Trophoblast cell (in vitro differentiated cells and primary cell): ENCODE results near the gene CBLIF.
A peak's percentile ranks its signal among the peaks of the same experiment; 100 is the strongest.
"Not testable (repeated sequence)": the region's sequence is repeated elsewhere in the genome, so short reads cannot be mapped to it uniquely, and the experiment has no call there.

Source experiments
- DNase-seq, 2 donors: peaks; one replicate each; pipeline ENCODE4 v3.0.0-alpha.2; 2016
- H2AFZ ChIP-seq: 2 replicates; pipeline ENCODE4 v1.6.1; 2013; ENCODE audit warnings: low read length, moderate library complexity, mild to moderate bottlenecking; ENCODE audit not compliant: insufficient read depth, poor library complexity
- H2AK5ac ChIP-seq: 2 replicates; pipeline ENCODE4 v1.6.1; 2013; ENCODE audit warnings: mild to moderate bottlenecking, low read length
- H2BK120ac ChIP-seq: 2 replicates; pipeline ENCODE4 v1.6.1; 2013; ENCODE audit warnings: low read length, mild to moderate bottlenecking, moderate library complexity; ENCODE audit not compliant: insufficient read depth, poor library complexity
- H2BK12ac ChIP-seq: 2 replicates; pipeline ENCODE4 v1.6.1; 2013; ENCODE audit warnings: mild to moderate bottlenecking, low read length, moderate library complexity
- H2BK5ac ChIP-seq: 2 replicates; pipeline ENCODE4 v1.6.1; 2013; ENCODE audit warnings: low read length, low read depth, moderate library complexity, mild to moderate bottlenecking; ENCODE audit not compliant: poor library complexity
- H3K14ac ChIP-seq: 2 replicates; pipeline ENCODE4 v1.6.1; 2013; ENCODE audit warnings: mild to moderate bottlenecking, low read length
- H3K18ac ChIP-seq: 2 replicates; pipeline ENCODE4 v1.6.1; 2013; ENCODE audit warnings: mild to moderate bottlenecking, low read length
- H3K23ac ChIP-seq: 2 replicates; pipeline ENCODE4 v1.6.1; 2013; ENCODE audit warnings: low read length
- H3K27ac ChIP-seq: 2 replicates; pipeline ENCODE4 v1.5.1; 2013; ENCODE audit warnings: low read depth, mild to moderate bottlenecking, inconsistent platforms, low read length, moderate library complexity
- H3K27me3 ChIP-seq: 2 replicates; pipeline ENCODE4 v1.6.1; 2013; ENCODE audit warnings: inconsistent platforms, mild to moderate bottlenecking, low read length, moderate library complexity; ENCODE audit not compliant: insufficient read depth
- H3K36me3 ChIP-seq, 2 experiments: 1 replicate in 1 of 2; 2 replicates in 1 of 2; pipeline ENCODE4 v1.6.1; 2013; ENCODE audit warnings: low read length in 2 of 2, mild to moderate bottlenecking in 2 of 2, moderate library complexity in 1 of 2; ENCODE audit not compliant: insufficient read depth in 2 of 2, control insufficient read depth in 1 of 2
- H3K4ac ChIP-seq: 2 replicates; pipeline ENCODE4 v1.6.1; 2013; ENCODE audit warnings: low read depth, mild to moderate bottlenecking, low read length, moderate library complexity
- H3K4me1 ChIP-seq, 2 experiments: 1 replicate in 1 of 2; 2 replicates in 1 of 2; pipeline ENCODE4 v1.6.1; 2013; ENCODE audit warnings: low read length in 2 of 2, mild to moderate bottlenecking in 2 of 2, moderate library complexity in 1 of 2; ENCODE audit not compliant: insufficient read depth in 2 of 2, control insufficient read depth in 1 of 2
- H3K4me2 ChIP-seq: 2 replicates; pipeline ENCODE4 v1.6.1; 2013; ENCODE audit warnings: inconsistent platforms, mild to moderate bottlenecking, low read length, moderate library complexity
- H3K4me3 ChIP-seq: 2 replicates; pipeline ENCODE4 v1.5.1; 2013; ENCODE audit warnings: mild to moderate bottlenecking, low read depth, low read length, inconsistent platforms
- H3K79me1 ChIP-seq: one replicate; pipeline ENCODE4 v1.6.1; 2013; ENCODE audit warnings: low read length
- H3K79me2 ChIP-seq: 2 replicates; pipeline ENCODE4 v1.6.1; 2013; ENCODE audit warnings: low read length, mild to moderate bottlenecking; ENCODE audit not compliant: control insufficient read depth, insufficient read depth, poor library complexity
- H3K9ac ChIP-seq: 2 replicates; pipeline ENCODE4 v1.6.1; 2013; ENCODE audit warnings: mild to moderate bottlenecking, low read length
- H3K9me3 ChIP-seq: 2 replicates; pipeline ENCODE4 v1.6.1; 2013; ENCODE audit warnings: low read depth, mild to moderate bottlenecking, control low read depth, inconsistent platforms, low read length; ENCODE audit not compliant: insufficient read depth
- H4K12ac ChIP-seq: 2 replicates; pipeline ENCODE4 v1.6.1; 2013; ENCODE audit warnings: low read depth, mild to moderate bottlenecking, low read length, moderate library complexity
- H4K8ac ChIP-seq: 2 replicates; pipeline ENCODE4 v1.6.1; 2013; ENCODE audit warnings: low read depth, mild to moderate bottlenecking, low read length, moderate library complexity
- H4K91ac ChIP-seq: one replicate; pipeline ENCODE4 v1.6.1; 2013; ENCODE audit warnings: low read depth, mild to moderate bottlenecking, low read length, moderate library complexity
- WGBS: extraction: QIAGEN DNeasy Blood & Tissue Kit; methylation state at CpG from one replicate; pipeline ENCODE4 v1.1.7; 2013; ENCODE audit warnings: missing lambda C conversion rate; ENCODE audit not compliant: insufficient read length, insufficient coverage; ENCODE audit errors: extremely low coverage; 5-methylcytosine and 5-hydroxymethylcytosine counted together

Gene CBLIF

DNA sequence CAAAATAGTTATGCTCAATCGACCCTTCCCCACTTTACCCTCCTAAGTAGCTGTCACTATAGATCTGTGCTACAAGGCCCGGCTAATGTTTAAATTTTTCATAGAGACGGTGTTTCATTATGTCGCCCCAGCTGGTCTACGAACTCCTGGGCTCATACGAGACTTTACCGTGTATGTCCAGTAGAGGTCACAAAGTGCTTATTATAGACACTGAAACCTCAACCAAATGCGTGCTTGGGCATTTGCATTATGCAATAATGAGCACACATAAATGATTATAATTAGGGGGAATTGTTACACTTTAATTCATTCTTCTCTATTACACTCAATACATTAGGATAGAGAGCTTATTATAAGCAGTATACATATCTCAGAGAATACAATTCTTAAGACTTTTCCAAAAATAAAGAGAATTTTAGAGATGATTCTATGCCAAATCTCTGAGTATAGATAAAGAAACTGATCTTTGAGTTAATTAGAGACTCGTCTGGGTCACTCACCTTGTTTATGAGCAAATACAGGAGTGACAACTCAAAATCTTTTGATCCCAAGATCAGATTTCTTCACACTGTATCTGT is 22.2 kb downstream of the CBLIF start:
- H2BK120ac ChIP-seq: no peak overlapping the region
- H3K18ac ChIP-seq: no peak overlapping the region
- no peak overlapping the region for H3K14ac ChIP-seq
- DNase-seq: peak; percentile 37 to 72
- no peak overlapping the region for H2BK5ac ChIP-seq
- H4K91ac ChIP-seq: no peak overlapping the region
- no peaks in the 10 kb centered on the region for H3K27me3 ChIP-seq
- H3K4me1 ChIP-seq: no peaks in the 10 kb centered on the region
- no peaks in the 10 kb centered on the region for H3K79me2 ChIP-seq
- H3K9me3 ChIP-seq: no peaks in the 10 kb centered on the region
- no peak overlapping the region for H3K4me2 ChIP-seq
- no peak overlapping the region for H3K27ac ChIP-seq
- H2AK5ac ChIP-seq: no peak overlapping the region
- H3K4me3 ChIP-seq: no peak overlapping the region
- H2AFZ ChIP-seq: no peak overlapping the region
- H3K23ac ChIP-seq: no peak overlapping the region
- no peak overlapping the region for H2BK12ac ChIP-seq
- H3K79me1 ChIP-seq: no peaks in the 10 kb centered on the region
- no peak overlapping the region for H4K12ac ChIP-seq
- no peak overlapping the region for H4K8ac ChIP-seq
- no peak overlapping the region for H3K9ac ChIP-seq
- no peak overlapping the region for H3K4ac ChIP-seq
- H3K36me3 ChIP-seq: no peaks in the 10 kb centered on the region
- no CpG with 5 or more reads among the region's 9 CpGs for WGBS

DNA sequence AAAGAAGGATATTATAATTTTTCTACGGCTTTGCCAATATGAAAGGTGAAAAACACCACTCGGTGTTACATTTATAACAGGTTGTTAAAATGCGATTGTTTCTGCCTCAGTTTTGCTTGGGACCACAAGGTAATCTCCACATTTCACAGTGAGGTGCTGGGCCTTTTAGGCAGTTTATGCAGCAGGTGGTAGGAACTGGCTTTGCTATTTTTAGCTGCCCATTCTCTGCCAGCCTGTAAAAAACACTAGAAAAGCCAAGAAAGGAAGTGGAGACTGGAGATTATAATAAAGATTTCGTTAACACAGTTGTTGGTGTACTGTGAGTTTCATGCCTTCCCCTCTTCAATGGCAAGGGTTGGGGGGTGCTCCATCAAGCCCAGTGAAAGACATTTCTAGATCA is 26.7 kb downstream of the CBLIF start:
- Histone ChIP-seq H2BK120ac (no peak overlapping the region), H3K14ac (no peak overlapping the region), H4K91ac (no peak overlapping the region), H4K12ac (no peak overlapping the region), H3K9me3 (no peaks in the 10 kb centered on the region), H2BK12ac (no peak overlapping the region), H3K9ac (no peak overlapping the region), H2AK5ac (no peak overlapping the region), H3K4me1 (no peaks in the 10 kb centered on the region), H3K4me2 (no peak overlapping the region), H3K23ac (no peak overlapping the region), H3K4me3 (no peak overlapping the region), H3K27me3 (no peaks in the 10 kb centered on the region), H2BK5ac (no peak overlapping the region), H4K8ac (no peak overlapping the region), H3K27ac (no peak overlapping the region), H3K4ac (no peak overlapping the region), H2AFZ (no peak overlapping the region), H3K79me1 (no peaks in the 10 kb centered on the region), H3K18ac (no peak overlapping the region), H3K79me2 (no peaks in the 10 kb centered on the region), H3K36me3 (no peaks in the 10 kb centered on the region)
- no CpG with 5 or more reads among the region's 4 CpGs for WGBS
- no peak for DNase-seq

- WGBS: no CpG with 5 or more reads among the region's 1 CpG
- H3K4ac ChIP-seq: not testable (repeated sequence)
These were observed 28.9 kb downstream of the CBLIF start for GRCh38 chr11:59816434-59816833.

DNA sequence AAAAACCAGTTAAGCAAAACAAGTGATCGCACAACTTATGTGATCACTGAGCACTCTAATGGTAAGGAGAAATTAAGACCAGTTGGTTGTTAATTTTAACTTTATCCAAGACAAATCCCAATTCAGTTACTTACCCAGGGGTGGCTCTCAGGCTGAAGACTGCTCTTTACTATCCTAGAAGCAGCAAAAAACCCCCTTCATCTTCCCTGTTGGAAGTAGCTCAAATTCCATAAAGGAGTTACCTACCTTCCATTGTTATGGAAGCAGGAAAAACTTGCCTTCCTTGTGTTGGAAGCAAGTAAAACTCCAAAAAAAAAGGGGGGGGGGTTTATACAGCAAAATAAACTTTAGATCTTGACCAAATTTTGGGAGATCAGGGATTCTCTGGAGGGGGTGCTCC is 29.5 kb downstream of the CBLIF start:
- WGBS: no CpG with 5 or more reads among the region's 1 CpG
- Histone ChIP-seq H3K4me2 (no peak overlapping the region), H4K12ac (no peak overlapping the region)

More at GRCh38 chr11:59816434-59816833, 28.9 kb downstream of the CBLIF start:
- not testable (repeated sequence) for DNase-seq, H2BK120ac ChIP-seq, H3K27ac ChIP-seq, H3K23ac ChIP-seq, H4K91ac ChIP-seq, H2AK5ac ChIP-seq, H3K4me1 ChIP-seq, H3K79me1 ChIP-seq, H3K9me3 ChIP-seq, H3K9ac ChIP-seq, H3K4me3 ChIP-seq, H4K8ac ChIP-seq, H3K27me3 ChIP-seq, H2AFZ ChIP-seq, H3K18ac ChIP-seq, H3K36me3 ChIP-seq, H3K4me2 ChIP-seq, H3K79me2 ChIP-seq, H2BK12ac ChIP-seq, H4K12ac ChIP-seq, H2BK5ac ChIP-seq, H3K14ac ChIP-seq

More for the DNA sequence above, 29.5 kb downstream of the CBLIF start:
- Histone ChIP-seq H3K18ac (no peak overlapping the region), H3K14ac (no peak overlapping the region), H3K27ac (no peak overlapping the region), H3K23ac (no peak overlapping the region), H4K8ac (no peak overlapping the region), H3K9ac (no peak overlapping the region), H2AFZ (no peak overlapping the region), H3K36me3 (no peaks in the 10 kb centered on the region), H2BK5ac (no peak overlapping the region), H3K9me3 (no peaks in the 10 kb centered on the region), H3K4me1 (no peaks in the 10 kb centered on the region), H2AK5ac (no peak overlapping the region), H3K4me3 (no peak overlapping the region), H2BK120ac (no peak overlapping the region), H3K27me3 (no peaks in the 10 kb centered on the region), H3K79me2 (no peaks in the 10 kb centered on the region), H4K91ac (no peak overlapping the region), H3K79me1 (no peaks in the 10 kb centered on the region), H3K4ac (no peak overlapping the region), H2BK12ac (no peak overlapping the region)
- DNase-seq: no peak
